Measurements from ENCODE around the gene DPPA4. TPM values are rescaled to one million over a fixed set of nuclear protein-coding genes. Genes with fewer than 3 reads are reported as not detected.

DPPA4 gene, protein sequence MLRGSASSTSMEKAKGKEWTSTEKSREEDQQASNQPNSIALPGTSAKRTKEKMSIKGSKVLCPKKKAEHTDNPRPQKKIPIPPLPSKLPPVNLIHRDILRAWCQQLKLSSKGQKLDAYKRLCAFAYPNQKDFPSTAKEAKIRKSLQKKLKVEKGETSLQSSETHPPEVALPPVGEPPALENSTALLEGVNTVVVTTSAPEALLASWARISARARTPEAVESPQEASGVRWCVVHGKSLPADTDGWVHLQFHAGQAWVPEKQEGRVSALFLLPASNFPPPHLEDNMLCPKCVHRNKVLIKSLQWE
- total RNA-seq, result not detected in 2 replicates

DNA sequence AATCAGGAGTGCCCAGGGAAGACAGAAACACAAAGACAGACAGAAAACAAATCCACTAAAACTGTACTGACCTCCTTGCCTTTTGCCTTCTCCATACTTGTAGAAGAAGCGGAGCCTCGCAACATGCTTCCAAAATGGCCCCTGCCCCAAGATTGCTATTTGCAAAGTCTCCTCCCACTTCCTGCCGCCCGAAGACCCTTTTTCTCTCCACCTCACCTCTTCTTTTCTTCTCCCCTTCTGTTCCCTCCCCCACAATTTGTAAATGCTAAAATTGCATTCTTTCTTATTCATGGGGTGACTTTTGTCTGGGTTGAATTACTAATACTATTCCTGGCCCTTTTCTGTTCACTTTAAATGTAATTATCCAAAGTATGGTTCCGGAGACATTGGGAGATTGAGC lies at the start of gene DPPA4:
Gene DPPA4 (minus strand): TSS at position 154 of the 400 bp plus-strand sequence. CDS start 29 bp downstream, at position 125.

DNA sequence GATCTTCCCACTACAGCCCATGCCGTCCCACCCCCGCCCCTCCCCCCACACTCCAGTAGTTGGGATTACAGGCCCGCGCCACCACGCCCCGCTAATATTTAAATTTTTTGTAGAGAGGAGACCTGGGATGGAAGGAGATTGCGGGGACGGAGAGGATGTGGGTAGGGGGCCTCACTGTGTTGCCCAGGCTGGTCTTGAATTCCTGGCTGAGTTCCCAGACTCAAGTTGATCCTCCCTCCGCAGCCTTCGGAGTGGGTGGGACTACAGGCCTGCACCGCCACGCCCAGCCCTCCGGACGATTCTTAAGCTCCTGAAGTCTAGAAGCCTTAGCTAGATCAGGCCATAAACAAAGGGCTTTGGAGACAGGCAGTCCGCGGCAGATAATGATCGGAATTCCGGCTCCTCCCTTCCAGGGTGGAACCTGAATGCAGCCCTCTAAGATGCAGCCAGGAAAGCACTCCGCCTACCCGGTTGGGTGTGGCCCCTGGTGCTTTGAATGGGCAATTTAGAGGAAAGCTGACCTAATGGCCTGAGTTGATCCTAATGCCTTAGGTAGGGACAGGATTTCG lies 21.1 kb downstream of the DPPA4 start, which contains the start of gene DPPA2:
Gene DPPA2 (minus strand): TSS at position 356 of the 569 bp plus-strand sequence. CDS start 1,975 bp downstream, outside the sequence.

Other genes starting within 250 kb of the DPPA4 start
- gene MORC1, start 219.4 kb downstream of the DPPA4 start, total RNA-seq, result not detected in 2 replicates
- gene C3orf85, start 200.8 kb downstream of the DPPA4 start, total RNA-seq, result not detected in 2 replicates
- gene DPPA2, start 21.0 kb downstream of the DPPA4 start, total RNA-seq, result not detected in 2 replicates

Data from smooth muscle cell of trachea (primary cell).